ENCODE results near the gene MDFI. TPM values are rescaled to one million over a fixed set of nuclear protein-coding genes. Genes with fewer than 3 reads are reported as not detected.

The MDFI gene
- total RNA-seq, 2 experiments from 2014 or later, result not detected

DNA sequence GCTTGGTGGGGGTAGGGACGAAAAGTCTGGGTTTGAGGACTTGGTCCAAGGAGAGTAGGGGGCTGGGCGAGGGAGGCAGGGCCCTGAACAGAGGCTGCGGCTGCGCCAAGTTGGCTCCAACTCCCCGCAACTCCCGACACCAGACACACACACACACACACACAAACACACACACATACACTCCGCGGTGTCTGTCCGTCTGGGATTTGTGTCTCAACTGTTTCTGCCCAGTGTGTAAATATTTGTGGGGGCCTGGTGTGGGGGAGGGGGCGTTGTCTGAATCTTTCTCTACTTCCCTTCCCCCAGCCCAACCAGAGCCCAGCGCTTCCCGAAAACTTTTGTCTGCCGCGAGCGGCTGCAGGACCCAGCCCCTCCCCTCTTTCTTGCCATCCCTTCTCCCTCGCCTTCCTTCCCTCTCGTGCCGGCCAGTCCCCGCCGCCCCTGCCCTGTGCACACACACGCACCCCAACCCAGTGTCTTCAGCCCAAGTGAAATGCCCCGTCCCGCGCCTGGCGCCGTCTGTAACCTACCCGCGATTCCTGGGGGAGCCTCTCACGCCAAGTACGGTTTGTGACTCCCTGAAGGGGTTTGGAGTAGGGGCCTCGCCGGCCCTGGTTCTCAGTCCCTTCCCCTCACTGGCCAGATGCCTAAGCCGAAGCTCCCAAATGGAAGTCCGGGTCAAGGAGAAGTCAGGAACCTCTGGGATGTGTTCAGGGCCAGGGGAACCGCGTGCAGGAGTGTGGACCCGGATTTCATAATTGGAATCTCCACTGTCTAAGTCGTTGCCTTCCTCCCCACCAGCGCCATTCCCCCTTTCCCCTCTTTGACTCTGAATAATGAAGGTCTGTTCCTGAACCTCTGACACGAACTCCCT lies 904 bp downstream of the MDFI start:
- Mint-ChIP-seq H3K27ac (no peak overlapping the region), H3K36me3 (ENCODE audit: low read depth) (no peaks in the 10 kb centered on the region), H3K27me3 (ENCODE audit: low read depth) (peaks cover 36% of the 10 kb centered on the region), H3K4me1 (ENCODE audit: low read depth) (peaks cover 12% of the 10 kb centered on the region), H3K9me3 (no peaks in the 10 kb centered on the region), H3K4me3 (no peak overlapping the region)
- intact Hi-C loops (cut with micrococcal nuclease), result no loop called here
- CTCF ChIA-PET, result no interaction called here
- DNase-seq, result no peak

DNA sequence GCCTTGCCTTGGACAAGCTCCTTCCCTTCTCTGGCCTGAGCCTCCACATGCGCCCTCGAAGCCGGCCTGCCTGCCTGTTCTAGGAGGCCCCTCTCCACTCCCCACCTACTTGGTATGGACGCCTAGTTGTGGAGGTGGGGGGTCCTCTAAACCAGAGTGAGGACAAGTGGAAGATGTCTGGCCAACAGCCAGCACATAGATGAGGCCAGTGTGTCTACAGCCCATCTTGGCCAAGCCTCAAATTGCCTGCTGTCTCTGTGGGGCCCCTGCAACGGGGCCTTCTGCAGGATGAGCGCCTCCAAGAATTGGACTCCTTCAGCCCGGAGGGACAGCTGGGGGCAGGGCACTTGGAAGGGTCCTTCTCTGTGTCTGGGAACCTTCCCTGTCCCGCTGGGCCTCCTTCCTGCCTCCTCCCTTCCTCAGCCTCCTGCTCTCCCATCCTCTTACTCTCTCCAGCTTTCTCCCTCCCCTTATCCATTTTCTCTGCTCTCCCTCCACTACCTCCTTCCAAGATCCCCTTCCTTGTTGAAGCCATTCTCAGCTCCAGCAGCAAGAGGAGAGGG lies 1.6 kb downstream of the MDFI start:
- H3K4me1 Mint-ChIP-seq (ENCODE audit: low read depth), result peaks cover 12% of the 10 kb centered on the region
- H3K4me3 Mint-ChIP-seq, result no peak overlapping the region

DNA sequence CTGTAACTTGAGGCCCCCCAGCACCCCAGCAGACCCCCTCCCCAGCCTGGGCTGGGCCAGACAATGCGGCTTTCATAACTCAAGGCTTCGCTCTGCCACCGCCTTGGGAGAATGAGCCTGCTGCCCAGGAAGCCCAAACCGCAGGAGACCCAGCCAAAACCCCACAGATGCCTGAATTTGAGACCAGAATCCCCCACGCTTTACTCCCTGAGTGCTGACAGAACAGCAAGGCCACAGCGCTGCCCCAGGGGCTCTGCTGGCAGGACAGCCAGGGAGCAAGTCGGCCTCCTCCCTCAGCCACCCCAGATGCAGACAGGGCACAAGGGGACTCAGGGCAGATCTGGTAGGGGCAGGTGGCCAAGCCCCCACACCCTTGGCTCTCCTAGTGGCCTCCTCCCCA lies 2.2 kb downstream of the MDFI start:
- intact Hi-C loops (cut with micrococcal nuclease), result no loop called here
- CTCF ChIA-PET, result no interaction called here
- H3K4me1 Mint-ChIP-seq (ENCODE audit: low read depth), result peaks cover 12% of the 10 kb centered on the region
- no peak for DNase-seq
- no peaks in the 10 kb centered on the region for H3K36me3 Mint-ChIP-seq (ENCODE audit: low read depth)
- H3K27me3 Mint-ChIP-seq (ENCODE audit: low read depth), result peaks cover 36% of the 10 kb centered on the region
- no peak overlapping the region for H3K27ac Mint-ChIP-seq
- H3K9me3 Mint-ChIP-seq, result no peaks in the 10 kb centered on the region
- no peak overlapping the region for H3K4me3 Mint-ChIP-seq

More for the DNA sequence above, 1.6 kb downstream of the MDFI start:
- intact Hi-C loops (cut with micrococcal nuclease), result no loop called here
- Mint-ChIP-seq H3K27me3 (ENCODE audit: low read depth) (peaks cover 36% of the 10 kb centered on the region), H3K9me3 (no peaks in the 10 kb centered on the region), H3K36me3 (ENCODE audit: low read depth) (no peaks in the 10 kb centered on the region), H3K27ac (no peak overlapping the region)
- CTCF ChIA-PET, result no interaction called here
- no peak for DNase-seq

DNA sequence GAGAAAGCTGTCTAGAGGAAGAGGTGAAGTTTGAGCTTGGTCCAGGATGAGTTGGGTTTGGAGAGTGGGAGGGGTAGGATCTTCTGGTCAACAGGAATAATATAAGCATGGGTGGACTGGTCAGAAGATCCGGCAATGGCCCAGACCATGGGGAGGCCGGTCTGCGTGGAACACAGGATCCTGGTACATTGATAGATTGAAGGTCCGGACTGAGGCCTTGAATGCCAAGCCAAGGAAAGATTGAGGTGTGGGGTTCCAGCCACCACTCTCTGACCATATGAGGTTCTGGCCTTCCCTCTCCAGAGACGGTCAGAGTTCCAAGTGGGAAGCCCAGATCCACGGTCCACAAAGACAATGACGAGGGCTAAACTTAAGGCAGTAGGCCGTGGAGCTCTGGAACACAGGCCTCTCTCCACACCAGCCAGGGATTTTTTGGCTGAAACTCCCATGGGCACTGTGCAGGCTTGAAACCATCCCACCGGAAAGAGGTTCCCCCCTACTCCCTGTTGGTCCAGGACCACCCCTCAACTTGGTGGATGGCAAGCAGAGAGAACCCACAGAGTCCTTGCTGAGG lies 3.2 kb downstream of the MDFI start:
- H3K36me3 Mint-ChIP-seq (ENCODE audit: low read depth), result no peaks in the 10 kb centered on the region
- intact Hi-C loops (cut with micrococcal nuclease), result no loop called here
- H3K4me1 Mint-ChIP-seq (ENCODE audit: low read depth), result peaks cover 12% of the 10 kb centered on the region
- peaks cover 31% of the 10 kb centered on the region for H3K27me3 Mint-ChIP-seq (ENCODE audit: low read depth)
- no peak for DNase-seq
- no peak overlapping the region for H3K4me3 Mint-ChIP-seq
- H3K27ac Mint-ChIP-seq, result no peak overlapping the region
- H3K9me3 Mint-ChIP-seq, result no peaks in the 10 kb centered on the region
- CTCF ChIA-PET, result no interaction called here

DNA sequence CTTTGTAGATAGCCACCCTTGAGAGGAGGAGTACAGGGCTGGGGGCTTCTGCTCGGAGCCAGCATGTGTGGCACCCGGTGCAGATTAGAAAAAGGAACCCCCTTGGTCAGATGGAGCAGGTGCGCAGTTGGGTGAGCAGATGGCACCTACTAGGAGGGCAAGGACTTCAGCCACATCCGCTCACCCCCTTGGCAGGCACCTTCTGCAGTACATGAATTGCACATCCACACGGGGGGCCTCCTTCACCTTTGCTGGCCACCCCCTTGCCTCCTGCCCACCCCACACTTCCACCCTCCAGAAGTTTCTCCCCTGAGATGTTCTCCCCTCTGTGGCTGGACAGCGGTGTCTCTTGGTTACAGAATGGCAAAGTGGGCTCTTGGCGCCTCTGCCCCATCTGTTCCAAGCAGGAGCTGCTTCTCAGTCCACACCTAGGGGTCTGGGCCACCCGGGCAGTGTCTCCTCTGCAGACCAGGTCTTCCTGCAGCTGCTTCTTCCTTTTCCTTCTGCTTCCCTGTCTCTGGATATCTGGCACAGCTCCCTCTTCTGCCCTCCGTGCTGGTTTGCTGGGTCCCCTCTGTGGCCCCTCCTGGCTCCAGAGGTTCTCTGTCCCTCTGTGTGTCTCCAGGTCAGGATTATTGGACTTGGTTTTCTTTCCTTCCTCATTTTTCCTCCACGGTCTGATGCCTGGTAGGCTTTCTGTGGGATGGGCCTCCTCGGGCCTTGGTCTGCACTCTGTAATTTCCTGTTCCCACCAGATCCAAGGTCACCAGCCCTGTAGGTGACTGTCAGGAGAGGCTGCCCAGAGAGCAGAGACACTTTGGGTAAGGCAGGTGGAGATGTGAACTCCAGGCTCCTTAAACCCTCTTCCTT lies 4.1 kb downstream of the MDFI start:
- Mint-ChIP-seq H3K4me1 (ENCODE audit: low read depth) (peaks cover 12% of the 10 kb centered on the region), H3K27me3 (ENCODE audit: low read depth) (peaks cover 28% of the 10 kb centered on the region), H3K4me3 (no peak overlapping the region), H3K27ac (no peak overlapping the region), H3K9me3 (no peaks in the 10 kb centered on the region), H3K36me3 (ENCODE audit: low read depth) (no peaks in the 10 kb centered on the region)
- DNase-seq, result no peak
- intact Hi-C loops (cut with micrococcal nuclease), result no loop called here
- CTCF ChIA-PET, result no interaction called here

DNA sequence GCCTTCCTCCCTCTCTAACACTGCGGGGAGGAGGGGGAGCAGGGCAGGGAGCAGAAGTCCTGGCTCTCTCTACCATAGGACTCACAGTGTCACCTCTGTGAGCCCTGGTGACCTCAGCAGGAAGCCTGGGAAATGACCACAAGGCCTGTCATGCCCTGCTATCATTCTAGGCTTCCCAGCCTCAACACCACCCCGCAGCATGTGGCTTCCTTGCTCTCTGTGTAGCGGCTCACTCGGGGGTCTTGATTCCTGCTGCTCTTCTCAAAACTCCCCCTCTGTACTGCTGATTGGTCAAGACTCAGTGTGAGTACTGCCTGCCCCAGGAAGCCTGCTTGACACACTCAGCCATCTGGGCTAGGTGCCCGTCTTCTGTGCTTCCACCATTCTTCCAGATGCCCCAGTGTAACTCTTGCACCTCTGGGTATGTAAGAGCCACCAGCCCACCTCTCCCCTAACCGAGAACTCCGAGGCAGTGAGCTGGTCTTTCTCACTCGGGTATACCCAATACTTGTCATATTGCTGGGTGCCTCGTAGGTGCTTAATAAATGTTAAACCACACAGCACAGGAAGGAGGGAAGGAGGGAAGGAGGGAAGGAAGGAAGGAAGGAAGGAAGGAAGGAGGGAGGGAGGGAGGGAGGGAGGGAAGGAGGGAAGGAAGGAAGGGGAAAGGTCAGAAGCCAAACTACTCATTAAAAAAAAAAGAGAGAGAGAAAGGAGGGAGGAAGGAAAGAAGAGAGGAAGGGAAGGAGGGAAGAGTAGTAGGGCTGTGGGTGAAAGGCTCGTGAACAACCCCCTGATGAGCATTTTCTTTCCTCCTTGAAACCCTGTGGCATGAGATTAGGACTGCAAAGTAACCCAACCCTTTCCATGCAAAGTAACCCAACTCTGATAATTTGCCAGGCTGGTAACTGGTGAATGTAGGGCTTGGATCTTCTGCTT lies 5.0 kb downstream of the MDFI start:
- no peaks in the 10 kb centered on the region for H3K9me3 Mint-ChIP-seq
- H3K36me3 Mint-ChIP-seq (ENCODE audit: low read depth), result no peaks in the 10 kb centered on the region
- H3K27ac Mint-ChIP-seq, result no peak overlapping the region
- DNase-seq, result no peak
- peaks cover 6% of the 10 kb centered on the region for H3K4me1 Mint-ChIP-seq (ENCODE audit: low read depth)
- CTCF ChIA-PET, result no interaction called here
- H3K27me3 Mint-ChIP-seq (ENCODE audit: low read depth), result peaks cover 22% of the 10 kb centered on the region
- H3K4me3 Mint-ChIP-seq, result no peak overlapping the region
- intact Hi-C loops (cut with micrococcal nuclease), result no loop called here

DNA sequence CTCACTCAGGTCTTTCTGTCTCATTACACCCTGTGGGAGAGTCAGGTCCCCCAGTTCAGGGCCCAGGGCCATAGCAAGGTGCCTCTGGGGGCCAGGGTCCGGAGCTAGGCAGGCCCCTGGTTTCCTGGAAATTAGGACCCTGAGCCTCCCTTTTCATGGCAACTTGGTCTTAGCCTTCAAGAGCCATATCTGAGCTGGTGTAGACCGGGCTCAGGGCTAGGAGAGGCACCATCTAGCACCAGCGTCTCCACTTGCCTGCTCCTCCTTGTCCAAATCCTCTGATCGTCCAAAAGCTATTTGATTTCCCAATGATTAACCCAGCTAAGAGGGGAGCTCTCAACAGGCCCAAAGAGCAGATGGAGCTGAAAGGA lies 5.6 kb downstream of the MDFI start:
- Mint-ChIP-seq H3K27me3 (ENCODE audit: low read depth) (peaks cover 19% of the 10 kb centered on the region), H3K27ac (no peak overlapping the region), H3K4me1 (ENCODE audit: low read depth) (peaks cover 5% of the 10 kb centered on the region), H3K4me3 (no peak overlapping the region), H3K9me3 (no peaks in the 10 kb centered on the region), H3K36me3 (ENCODE audit: low read depth) (no peaks in the 10 kb centered on the region)
- CTCF ChIA-PET, result no interaction called here
- intact Hi-C loops (cut with micrococcal nuclease), result no loop called here
- DNase-seq, result no peak

DNA sequence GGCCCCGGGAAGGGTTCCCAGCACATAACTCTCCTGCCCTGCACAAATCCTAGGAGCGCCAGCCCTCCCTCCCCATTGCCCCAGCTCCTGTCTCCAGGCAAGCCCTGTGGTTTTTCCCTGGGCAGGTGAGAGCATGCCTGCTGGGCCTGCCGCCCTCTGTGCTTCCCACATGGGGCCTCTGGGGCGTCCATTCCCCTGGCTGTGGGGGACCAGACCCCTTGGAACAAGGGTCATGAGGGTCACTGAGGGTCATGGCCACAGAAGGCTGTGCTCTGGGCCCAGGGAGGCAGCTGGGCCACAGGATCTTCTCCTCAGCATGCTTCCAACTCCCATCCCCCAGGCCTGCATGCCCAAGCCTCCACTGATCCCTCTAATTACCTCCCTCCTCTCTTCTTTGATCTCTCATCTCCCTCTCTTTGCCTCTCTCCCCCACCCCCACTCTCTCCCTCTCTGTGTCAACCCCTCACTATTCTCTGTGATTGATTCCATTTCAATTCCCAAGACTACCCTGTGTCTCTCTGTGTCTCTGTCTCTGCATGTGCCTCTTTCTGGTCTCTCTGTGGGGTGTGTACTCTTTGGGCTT lies 6.1 kb downstream of the MDFI start:
- H3K27me3 Mint-ChIP-seq (ENCODE audit: low read depth), result peaks cover 14% of the 10 kb centered on the region
- H3K4me3 Mint-ChIP-seq, result no peak overlapping the region

DNA sequence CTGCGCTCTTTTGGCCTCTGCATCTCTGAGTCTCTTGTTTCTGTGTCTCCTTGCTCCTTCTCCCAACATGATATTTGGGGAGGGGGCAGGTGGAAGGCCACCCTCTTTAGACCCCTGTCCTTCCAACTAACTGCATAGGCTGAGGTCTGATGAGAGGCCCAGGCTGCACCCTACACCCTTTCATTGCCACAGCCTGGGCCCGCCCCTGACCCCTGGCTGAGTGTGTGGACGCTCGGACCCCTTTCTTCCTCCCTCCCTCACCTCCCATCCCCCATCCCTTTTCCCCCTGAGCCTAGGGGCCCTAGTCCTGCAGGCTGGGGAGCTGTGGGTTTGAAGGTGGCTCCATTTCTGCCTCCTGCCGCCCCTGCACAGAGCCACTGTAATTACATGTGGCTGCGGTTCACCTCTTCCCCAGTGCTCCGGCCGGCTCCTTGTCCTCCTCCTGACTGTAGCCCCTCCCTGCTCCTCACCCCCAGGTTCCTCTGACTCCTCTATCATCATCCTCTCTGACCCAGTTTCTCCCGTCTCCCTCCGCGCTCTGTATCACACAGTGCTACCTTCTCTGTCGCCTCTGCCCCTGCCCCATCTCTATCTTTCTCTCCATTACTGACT lies 6.8 kb downstream of the MDFI start:
- intact Hi-C loops (cut with micrococcal nuclease), result no loop called here
- CTCF ChIA-PET, result no interaction called here
- Mint-ChIP-seq H3K27ac (no peak overlapping the region), H3K4me1 (ENCODE audit: low read depth) (no peaks in the 10 kb centered on the region), H3K36me3 (ENCODE audit: low read depth) (no peaks in the 10 kb centered on the region), H3K9me3 (no peaks in the 10 kb centered on the region), H3K27me3 (ENCODE audit: low read depth) (peaks cover 7% of the 10 kb centered on the region), H3K4me3 (no peak overlapping the region)
- DNase-seq, result no peak

More for the DNA sequence above, 6.1 kb downstream of the MDFI start:
- intact Hi-C loops (cut with micrococcal nuclease), result no loop called here
- Mint-ChIP-seq H3K27ac (no peak overlapping the region), H3K9me3 (no peaks in the 10 kb centered on the region), H3K36me3 (ENCODE audit: low read depth) (no peaks in the 10 kb centered on the region), H3K4me1 (ENCODE audit: low read depth) (peaks cover 2% of the 10 kb centered on the region)
- CTCF ChIA-PET, result no interaction called here
- no peak for DNase-seq

DNA sequence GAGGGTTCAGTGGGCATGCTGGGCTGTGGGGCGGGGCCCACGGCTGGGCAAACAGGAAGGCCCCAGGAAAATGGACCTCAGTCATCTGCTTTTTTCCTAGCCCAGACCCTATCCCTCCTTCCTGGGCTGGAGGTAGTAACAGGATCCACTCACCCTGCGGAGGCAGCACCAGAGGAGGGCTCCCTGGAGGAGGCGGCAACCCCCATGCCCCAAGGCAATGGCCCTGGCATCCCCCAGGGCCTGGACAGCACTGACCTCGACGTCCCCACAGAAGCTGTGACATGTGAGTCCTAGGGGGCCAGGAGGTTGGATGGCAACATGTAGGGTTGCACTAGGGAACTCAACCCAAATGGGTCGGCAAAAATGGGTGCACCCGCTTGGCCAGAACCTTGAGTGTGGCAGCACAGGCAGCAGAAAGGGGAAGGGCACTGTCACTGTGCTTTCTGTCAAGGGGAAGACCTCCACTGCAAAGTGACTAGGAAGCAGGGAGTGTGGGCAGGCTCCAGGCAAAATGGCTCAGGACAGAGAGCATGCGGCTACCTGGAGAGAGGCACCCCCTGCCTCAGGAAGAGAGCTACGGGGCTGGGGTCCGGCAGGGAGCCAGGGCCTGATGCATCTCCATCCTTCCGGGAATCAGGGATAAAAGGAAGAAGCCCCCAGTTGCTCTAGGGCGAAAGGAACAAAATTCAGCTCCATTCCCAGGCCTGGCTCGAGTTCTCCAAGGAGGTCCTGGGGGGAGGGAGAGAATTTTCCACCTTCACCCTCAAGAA lies 7.9 kb downstream of the MDFI start:
- no peaks in the 10 kb centered on the region for H3K4me1 Mint-ChIP-seq (ENCODE audit: low read depth)
- H3K27me3 Mint-ChIP-seq (ENCODE audit: low read depth), result peaks cover 1% of the 10 kb centered on the region
- H3K4me3 Mint-ChIP-seq, result no peak overlapping the region
- CTCF ChIA-PET, result no interaction called here
- no peaks in the 10 kb centered on the region for H3K9me3 Mint-ChIP-seq
- DNase-seq, result no peak
- no peak overlapping the region for H3K27ac Mint-ChIP-seq
- intact Hi-C loops (cut with micrococcal nuclease), result no loop called here
- no peaks in the 10 kb centered on the region for H3K36me3 Mint-ChIP-seq (ENCODE audit: low read depth)
